CD4-positive, alpha-beta T cell treated with Interleukin-21 for 1 hour (primary cell): Measurements from ENCODE around the gene C11orf42.
"Not testable (repeated sequence)": the region's sequence is repeated elsewhere in the genome, so short reads cannot be mapped to it uniquely, and the experiment has no call there.

Experiments used
- DNase-seq: peaks from one replicate; pipeline ENCODE4 v3.0.0-alpha.2; 2020

Gene C11orf42

GRCh38 chr11:6224421-6224820, 19.1 kb downstream of the C11orf42 start:
- no peak for DNase-seq

GRCh38 chr11:6225024-6225423, 19.7 kb downstream of the C11orf42 start:
- no peak for DNase-seq

- DNase-seq, result no peak
Observed at GRCh38 chr11:6225896-6226295, 20.5 kb downstream of the C11orf42 start.

- peak; percentile 6 for DNase-seq
Observed at GRCh38 chr11:6228520-6228919, 23.2 kb downstream of the C11orf42 start.

- DNase-seq, result peak; percentile 30
Observed at GRCh38 chr11:6229911-6230310, 24.6 kb downstream of the C11orf42 start.

GRCh38 chr11:6232899-6233298, 27.5 kb downstream of the C11orf42 start:
- DNase-seq, result no peak

GRCh38 chr11:6233984-6234386, 28.6 kb downstream of the C11orf42 start:
- DNase-seq, result no peak

GRCh38 chr11:6234387-6235107, 29.2 kb downstream of the C11orf42 start, which contains the start of gene FHIP1B:
Gene FHIP1B, minus strand, starts transcription at chr11:6234636. Its CDS starts 10,120 bp downstream, at chr11:6224516.
- DNase-seq, result peak; percentile 100

- no peak for DNase-seq
Observed at GRCh38 chr11:6237266-6237665, 31.9 kb downstream of the C11orf42 start.

GRCh38 chr11:6237761-6238302, 32.5 kb downstream of the C11orf42 start:
- DNase-seq, result no peak

GRCh38 chr11:6238902-6239301, 33.5 kb downstream of the C11orf42 start, which contains the start of gene CNGA4:
Gene CNGA4, plus strand, starts transcription at chr11:6239089. Its CDS starts 118 bp downstream, at chr11:6239207.
- no peak for DNase-seq

GRCh38 chr11:6240139-6240538, 34.8 kb downstream of the C11orf42 start:
- no peak for DNase-seq

- DNase-seq, result no peak
Observed at GRCh38 chr11:6240781-6241180, 35.4 kb downstream of the C11orf42 start.

GRCh38 chr11:6241316-6241715, 36.0 kb downstream of the C11orf42 start:
- no peak for DNase-seq

GRCh38 chr11:6245536-6245935, 40.2 kb downstream of the C11orf42 start:
- no peak for DNase-seq

- no peak for DNase-seq
Observed at GRCh38 chr11:6248248-6248647, 42.9 kb downstream of the C11orf42 start.

- DNase-seq, result not testable (repeated sequence)
Observed at GRCh38 chr11:6248897-6249296, 43.5 kb downstream of the C11orf42 start.

- DNase-seq, result no peak
Observed at GRCh38 chr11:6249770-6250555, 44.6 kb downstream of the C11orf42 start.

- peak; percentile 48 for DNase-seq
Observed at GRCh38 chr11:6251120-6251733, 45.9 kb downstream of the C11orf42 start.

- no peak for DNase-seq
Observed at GRCh38 chr11:6251990-6252473, 46.7 kb downstream of the C11orf42 start.

GRCh38 chr11:6253197-6253596, 47.8 kb downstream of the C11orf42 start:
- DNase-seq, result no peak

GRCh38 chr11:6258141-6258540, 52.8 kb downstream of the C11orf42 start:
- DNase-seq, result no peak

- no peak for DNase-seq
Observed at GRCh38 chr11:6258571-6259081, 53.3 kb downstream of the C11orf42 start.
